Measurements from ENCODE around the gene ITIH1.

ITIH1 gene

GRCh38 chr3:52834871-52835501 lies 57.6 kb downstream of the ITIH1 start, which contains the start of gene MUSTN1:
TSS of gene MUSTN1 (minus strand) at chr3:52835019. CDS start at chr3:52834948, 71 bp downstream.
- no peak for FAIRE-seq
- no peak for TF ChIP-seq CTCF (IDR thresholded peaks at IDR 0.05; ENCODE audit: insufficient read depth, missing control alignments)
- DNase-seq (ENCODE audit: insufficient read length, low spot score): no peak

GRCh38 chr3:52835766-52836470 lies 58.5 kb downstream of the ITIH1 start:
- DNase-seq (ENCODE audit: insufficient read length, low spot score): no peak
- no peak for TF ChIP-seq CTCF (IDR thresholded peaks at IDR 0.05; ENCODE audit: insufficient read depth, missing control alignments)
- no peak for FAIRE-seq

- TF ChIP-seq CTCF (IDR thresholded peaks at IDR 0.05; ENCODE audit: insufficient read depth, missing control alignments): no peak
- DNase-seq (ENCODE audit: insufficient read length, low spot score) (no peak), FAIRE-seq (no peak)
These were observed 59.1 kb downstream of the ITIH1 start for GRCh38 chr3:52836471-52836845.

GRCh38 chr3:52836986-52837385 lies 59.6 kb downstream of the ITIH1 start:
- no peak for DNase-seq (ENCODE audit: insufficient read length, low spot score)
- no peak for TF ChIP-seq CTCF (IDR thresholded peaks at IDR 0.05; ENCODE audit: insufficient read depth, missing control alignments)
- no peak for FAIRE-seq

GRCh38 chr3:52838561-52839267 lies 61.3 kb downstream of the ITIH1 start:
- DNase-seq (ENCODE audit: insufficient read length, low spot score) (no peak), FAIRE-seq (no peak)
- TF ChIP-seq CTCF (IDR thresholded peaks at IDR 0.05; ENCODE audit: insufficient read depth, missing control alignments): no peak

- TF ChIP-seq CTCF (IDR thresholded peaks at IDR 0.05; ENCODE audit: insufficient read depth, missing control alignments): no peak
- FAIRE-seq (no peak), DNase-seq (ENCODE audit: insufficient read length, low spot score) (no peak)
These were observed 61.8 kb downstream of the ITIH1 start for GRCh38 chr3:52839268-52839575.

Data from D721Med (cell line).